Measurements from ENCODE around the gene APBB1IP. TPM values are rescaled to one million over a fixed set of nuclear protein-coding genes. Genes with fewer than 3 reads are reported as not detected.

The APBB1IP gene
- total RNA-seq, 2 experiments from 2014 or later = 44.5 to 45.6 TPM

DNA sequence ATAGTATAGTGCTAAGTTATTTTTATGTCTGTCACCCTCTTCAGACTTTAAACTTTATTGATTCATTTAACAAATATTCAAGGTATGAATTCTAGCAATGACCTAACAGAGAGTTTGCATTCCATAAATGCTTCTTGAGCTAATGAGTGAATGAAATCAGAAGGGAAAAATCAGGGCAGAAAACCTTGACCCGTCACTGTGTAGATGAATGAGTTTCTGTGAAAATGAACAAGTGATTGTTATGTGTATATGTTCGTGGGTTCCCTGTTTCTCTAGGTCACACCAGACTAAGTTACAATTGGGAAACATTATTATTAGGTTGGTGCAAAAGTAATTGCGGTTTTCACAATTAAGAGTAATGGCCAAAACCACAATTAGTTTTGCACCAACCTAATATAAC, 30.1 kb downstream of the APBB1IP start:
- Histone ChIP-seq H3K4me3 (ENCODE audit: low read length) (peak overlapping the region; percentile 10), H3K27me3 (ENCODE audit: control insufficient read depth in 1 of 2, insufficient read depth in 2 of 2, low read length in 2 of 2) (no peaks in the 10 kb centered on the region), H3K36me3 (ENCODE audit: insufficient read depth, low read length) (peaks cover 11% of the 10 kb centered on the region), H3K4me1 (ENCODE audit: insufficient read depth, low read length) (peaks cover 82% of the 10 kb centered on the region), H3K9me3 (ENCODE audit: control insufficient read depth in 1 of 2, insufficient read depth in 1 of 2, low read length in 2 of 2) (no peaks in the 10 kb centered on the region), H3K27ac (ENCODE audit: low read depth in 1 of 2, low read length in 2 of 2) (peak overlapping the region; percentile 13 to 38)
- ATAC-seq (ENCODE audit: poor library complexity) = no peak
- H3K9me3 Mint-ChIP-seq = no peaks in the 10 kb centered on the region
- ChIA-PET POLR2A (interaction anchor here (1.0 to 2.9 kb wide), 10 partner anchors 9 to 29 kb away, joined by 3 to 22 read pairs (median 6); partner anchors contain the start of gene APBB1IP), CTCF (interaction anchor here (0.8 to 2.8 kb wide), 4 partner anchors 12 to 133 kb away, joined by 3 to 20 read pairs (median 7); no protein-coding TSS in a partner anchor)
- no peaks in the 10 kb centered on the region for H3K27me3 Mint-ChIP-seq
- intact Hi-C loops (cut with DNase I, micrococcal nuclease) = loop anchor here (1.0 to 2.0 kb wide), 4 partner anchors 11 to 29 kb away; partner anchors contain the start of gene APBB1IP (in 1 of the 2)
- H3K27ac Mint-ChIP-seq = peak overlapping the region; percentile 90
- DNase-seq = no peak
- peaks cover 97% of the 10 kb centered on the region for H3K4me1 Mint-ChIP-seq (ENCODE audit: low read depth)
- H3K36me3 Mint-ChIP-seq (ENCODE audit: low read depth) = peaks cover 61% of the 10 kb centered on the region
- H3K4me3 Mint-ChIP-seq = peak overlapping the region; percentile 58
- TF ChIP-seq, protein P1, sequence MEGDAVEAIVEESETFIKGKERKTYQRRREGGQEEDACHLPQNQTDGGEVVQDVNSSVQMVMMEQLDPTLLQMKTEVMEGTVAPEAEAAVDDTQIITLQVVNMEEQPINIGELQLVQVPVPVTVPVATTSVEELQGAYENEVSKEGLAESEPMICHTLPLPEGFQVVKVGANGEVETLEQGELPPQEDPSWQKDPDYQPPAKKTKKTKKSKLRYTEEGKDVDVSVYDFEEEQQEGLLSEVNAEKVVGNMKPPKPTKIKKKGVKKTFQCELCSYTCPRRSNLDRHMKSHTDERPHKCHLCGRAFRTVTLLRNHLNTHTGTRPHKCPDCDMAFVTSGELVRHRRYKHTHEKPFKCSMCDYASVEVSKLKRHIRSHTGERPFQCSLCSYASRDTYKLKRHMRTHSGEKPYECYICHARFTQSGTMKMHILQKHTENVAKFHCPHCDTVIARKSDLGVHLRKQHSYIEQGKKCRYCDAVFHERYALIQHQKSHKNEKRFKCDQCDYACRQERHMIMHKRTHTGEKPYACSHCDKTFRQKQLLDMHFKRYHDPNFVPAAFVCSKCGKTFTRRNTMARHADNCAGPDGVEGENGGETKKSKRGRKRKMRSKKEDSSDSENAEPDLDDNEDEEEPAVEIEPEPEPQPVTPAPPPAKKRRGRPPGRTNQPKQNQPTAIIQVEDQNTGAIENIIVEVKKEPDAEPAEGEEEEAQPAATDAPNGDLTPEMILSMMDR (IDR thresholded peaks at IDR 0.05) = no peak

DNA sequence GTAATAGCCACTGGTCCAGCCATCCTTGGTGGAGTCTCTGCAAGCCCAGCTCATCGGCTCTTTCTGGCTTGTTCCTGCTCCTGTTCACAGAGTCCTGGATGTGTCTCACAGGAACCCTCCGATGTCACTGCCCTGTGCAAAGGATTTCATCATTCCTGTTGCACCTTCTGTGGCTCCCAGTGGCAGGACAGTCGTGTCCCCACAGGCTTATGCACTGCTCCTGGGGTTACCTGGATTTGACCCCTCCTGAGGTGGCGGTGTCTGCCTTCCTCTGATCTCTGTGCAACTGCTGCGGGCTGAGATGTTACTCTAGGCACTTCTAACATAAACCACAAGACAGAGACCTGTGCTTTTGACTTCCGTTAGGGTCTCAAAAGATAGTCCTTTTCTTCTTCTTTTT, 30.6 kb downstream of the APBB1IP start:
- Mint-ChIP-seq H3K4me1 (ENCODE audit: low read depth) (peaks cover 96% of the 10 kb centered on the region), H3K36me3 (ENCODE audit: low read depth) (peaks cover 57% of the 10 kb centered on the region), H3K9me3 (no peaks in the 10 kb centered on the region), H3K27me3 (no peaks in the 10 kb centered on the region), H3K27ac (peak overlapping the region; percentile 90), H3K4me3 (peak overlapping the region; percentile 84)
- peak; percentile 33 to 83 (median 54) for DNase-seq
- intact Hi-C loops (cut with DNase I, micrococcal nuclease) = loop anchor here (1.0 to 2.0 kb wide), 4 partner anchors 11 to 30 kb away; partner anchors contain the start of gene APBB1IP (in 1 of the 2)
- Histone ChIP-seq H3K27me3 (ENCODE audit: control insufficient read depth in 1 of 2, insufficient read depth in 2 of 2, low read length in 2 of 2) (no peaks in the 10 kb centered on the region), H3K27ac (ENCODE audit: low read depth in 1 of 2, low read length in 2 of 2) (peak overlapping the region; percentile 13 to 38), H3K36me3 (ENCODE audit: insufficient read depth, low read length) (peaks cover 11% of the 10 kb centered on the region), H3K4me3 (ENCODE audit: low read length) (peak overlapping the region; percentile 10), H3K4me1 (ENCODE audit: insufficient read depth, low read length) (peaks cover 82% of the 10 kb centered on the region), H3K9me3 (ENCODE audit: control insufficient read depth in 1 of 2, insufficient read depth in 1 of 2, low read length in 2 of 2) (no peaks in the 10 kb centered on the region)
- POLR2A ChIA-PET = interaction anchor here (0.8 to 2.9 kb wide), 8 partner anchors 9 to 27 kb away, joined by 3 to 22 read pairs (median 6); no protein-coding TSS in a partner anchor
- ATAC-seq (ENCODE audit: poor library complexity) = peak; percentile 86
- TF ChIP-seq, protein P1 (IDR thresholded peaks at IDR 0.05) = no peak
- CTCF ChIA-PET = interaction anchor here (0.7 to 2.8 kb wide), 3 partner anchors 12 to 37 kb away, joined by 4 to 20 read pairs (median 10); no protein-coding TSS in a partner anchor

DNA sequence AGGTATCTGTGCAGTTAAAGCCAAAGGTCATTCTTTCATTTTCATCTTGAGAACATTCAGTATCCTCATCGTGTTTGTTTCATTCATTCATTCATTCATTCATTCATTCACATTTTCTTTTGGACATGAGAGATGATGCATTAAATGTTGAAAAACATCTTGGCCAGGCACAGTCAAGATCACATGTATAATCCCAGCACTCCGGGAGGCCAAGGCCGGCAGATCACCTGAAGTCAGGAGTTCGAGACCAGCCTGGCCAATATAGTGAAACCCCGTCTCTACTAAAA, 34.3 kb downstream of the APBB1IP start:
- Mint-ChIP-seq H3K27ac (peak overlapping the region; percentile 97), H3K4me1 (ENCODE audit: low read depth) (peaks cover 86% of the 10 kb centered on the region), H3K36me3 (ENCODE audit: low read depth) (peaks cover 56% of the 10 kb centered on the region), H3K9me3 (no peaks in the 10 kb centered on the region), H3K4me3 (peak overlapping the region; percentile 38), H3K27me3 (no peaks in the 10 kb centered on the region)
- Histone ChIP-seq H3K27me3 (ENCODE audit: control insufficient read depth in 1 of 2, insufficient read depth in 2 of 2, low read length in 2 of 2) (no peaks in the 10 kb centered on the region), H3K9me3 (ENCODE audit: control insufficient read depth in 1 of 2, insufficient read depth in 1 of 2, low read length in 2 of 2) (no peaks in the 10 kb centered on the region), H3K4me1 (ENCODE audit: insufficient read depth, low read length) (peaks cover 86% of the 10 kb centered on the region), H3K36me3 (ENCODE audit: insufficient read depth, low read length) (peaks cover 11% of the 10 kb centered on the region), H3K4me3 (ENCODE audit: low read length) (no peak overlapping the region), H3K27ac (ENCODE audit: low read depth in 1 of 2, low read length in 2 of 2) (no peak overlapping the region)
- DNase-seq (no peak), ATAC-seq (ENCODE audit: poor library complexity) (no peak)
- CTCF ChIA-PET = interaction anchor here (0.6 to 1.0 kb wide), 3 partner anchors 27 to 100 kb away, joined by 3 to 4 read pairs (median 3); no protein-coding TSS in a partner anchor
- POLR2A ChIA-PET = interaction anchor here (0.8 to 1.9 kb wide), 3 partner anchors 11 to 34 kb away, joined by 3 to 15 read pairs (median 3); partner anchors contain the start of gene APBB1IP
- TF ChIP-seq, protein P1 (IDR thresholded peaks at IDR 0.05) = no peak
- intact Hi-C loops (cut with DNase I, micrococcal nuclease) = loop anchor here in 1 of 2 experiments (5.0 kb wide), 1 partner anchor 35 kb away; the partner anchor contains the start of gene APBB1IP

Data from CD4-positive, alpha-beta T cell (primary cell).